HG03469 (cell line): ENCODE results near the gene MICALL1.

Experiments used
- ATAC-seq: cut with Tn5 transposase; IDR thresholded peaks from one replicate; pipeline ENCODE4 v1.9.1; 2021; ENCODE audit warnings: mild to moderate bottlenecking, moderate library complexity, moderate number of reproducible peaks; ENCODE audit not compliant: unreplicated experiment

MICALL1 gene

DNA sequence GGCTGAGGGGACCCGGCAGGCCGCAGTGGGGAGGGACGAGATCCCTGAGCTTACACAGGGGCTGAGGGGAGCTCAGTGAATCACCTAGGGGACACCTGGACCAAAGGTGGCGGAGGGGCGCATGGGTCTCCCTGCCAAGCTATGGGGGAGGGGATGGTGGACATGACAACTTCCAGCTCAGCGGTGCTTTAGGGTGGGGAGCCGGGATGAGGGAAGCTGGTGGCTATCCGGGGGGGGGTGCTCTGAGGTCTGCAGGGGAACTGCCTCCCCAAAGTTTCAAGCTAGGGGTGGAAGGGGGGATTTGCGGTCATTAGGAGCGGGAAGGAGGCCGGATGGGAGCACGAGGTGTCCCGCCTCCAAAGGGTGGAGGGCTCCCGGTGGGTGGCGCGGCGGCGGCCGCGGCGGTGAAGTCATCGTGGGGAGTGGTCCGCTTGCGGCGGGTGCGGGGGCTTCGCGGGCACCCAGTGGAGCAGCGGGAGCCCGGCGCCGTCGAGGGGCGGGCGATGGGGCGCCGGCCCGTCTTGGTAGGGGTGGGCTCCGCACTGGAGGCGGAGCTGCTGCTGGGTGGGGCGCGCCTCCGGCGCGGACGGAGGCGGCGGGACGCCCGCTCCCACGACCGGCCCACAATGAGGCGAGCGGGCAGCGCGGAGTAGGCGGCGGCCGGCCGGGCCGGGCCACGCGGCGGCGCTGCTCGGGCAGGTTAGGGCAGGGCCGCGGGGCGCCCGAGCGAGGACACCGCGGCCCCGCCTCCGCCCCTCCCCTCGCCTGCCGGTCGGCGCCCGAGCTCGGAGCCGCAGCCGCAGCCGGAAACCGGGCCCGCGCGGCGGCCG, at the start of gene MICALL1:
Gene MICALL1, plus strand, starts transcription at position 764 of the 830 bp plus-strand sequence. CDS start 126 bp downstream, outside the sequence.
- peak; percentile 46 for ATAC-seq

GRCh38 chr22:37860796-37861421, 45.2 kb upstream of the MICALL1 start:
- no peak for ATAC-seq

DNA sequence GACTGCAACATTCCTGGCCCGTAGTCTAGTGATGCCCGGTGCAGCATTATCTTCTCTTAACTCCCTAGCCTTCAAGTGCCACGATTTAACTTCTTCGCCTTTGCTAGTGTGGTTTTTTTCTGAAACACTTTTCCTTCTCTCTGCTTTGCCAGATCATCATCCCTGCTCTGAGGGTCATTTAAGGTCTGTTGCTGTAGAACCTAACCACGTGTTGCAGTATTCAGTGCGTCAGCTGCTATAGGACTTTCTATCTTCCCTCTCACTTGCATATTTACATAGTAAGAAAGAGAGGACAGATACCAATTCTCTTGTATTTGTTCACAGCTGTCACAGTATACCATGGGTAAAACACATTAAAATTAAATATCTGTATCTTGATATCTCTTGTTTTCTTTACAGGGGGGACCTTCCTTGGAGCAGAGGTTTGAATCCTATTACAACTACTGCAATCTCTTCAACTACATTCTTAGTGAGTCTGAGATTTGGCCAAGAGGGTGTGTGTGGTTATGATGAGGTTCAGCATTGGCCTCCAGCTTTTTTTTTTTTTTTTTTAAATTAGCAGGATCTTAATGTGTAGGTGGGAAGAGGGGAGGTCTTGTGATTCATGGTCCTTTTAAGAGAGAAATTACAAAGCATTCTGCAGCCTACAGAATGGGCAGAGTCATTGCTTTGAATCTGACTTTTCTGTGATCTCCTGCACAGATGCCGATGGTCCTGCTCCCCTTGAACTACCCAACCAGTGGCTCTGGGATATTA, 43.3 kb upstream of the MICALL1 start:
- no peak for ATAC-seq

DNA sequence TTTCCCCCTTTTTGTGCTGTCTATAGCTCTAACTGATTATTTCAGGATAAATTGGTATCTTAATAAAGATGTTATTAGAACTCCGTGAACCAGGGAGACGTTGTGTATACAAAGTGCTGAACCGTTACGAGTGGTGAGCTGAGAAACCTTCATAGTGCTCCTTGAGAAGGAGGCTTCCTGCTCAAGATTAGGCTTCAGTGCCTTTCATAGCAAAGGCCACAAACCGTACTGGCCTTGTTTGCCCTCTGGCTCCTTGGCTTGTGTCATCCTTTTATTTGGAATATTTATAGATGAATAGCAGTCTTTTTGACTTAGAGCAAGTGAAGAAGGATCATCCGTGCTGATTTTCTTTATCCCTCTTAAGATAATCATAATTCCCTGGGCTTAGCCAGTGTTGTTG, 40.6 kb upstream of the MICALL1 start:
- no peak for ATAC-seq

GRCh38 chr22:37870273-37870672, 35.8 kb upstream of the MICALL1 start:
- ATAC-seq = no peak

DNA sequence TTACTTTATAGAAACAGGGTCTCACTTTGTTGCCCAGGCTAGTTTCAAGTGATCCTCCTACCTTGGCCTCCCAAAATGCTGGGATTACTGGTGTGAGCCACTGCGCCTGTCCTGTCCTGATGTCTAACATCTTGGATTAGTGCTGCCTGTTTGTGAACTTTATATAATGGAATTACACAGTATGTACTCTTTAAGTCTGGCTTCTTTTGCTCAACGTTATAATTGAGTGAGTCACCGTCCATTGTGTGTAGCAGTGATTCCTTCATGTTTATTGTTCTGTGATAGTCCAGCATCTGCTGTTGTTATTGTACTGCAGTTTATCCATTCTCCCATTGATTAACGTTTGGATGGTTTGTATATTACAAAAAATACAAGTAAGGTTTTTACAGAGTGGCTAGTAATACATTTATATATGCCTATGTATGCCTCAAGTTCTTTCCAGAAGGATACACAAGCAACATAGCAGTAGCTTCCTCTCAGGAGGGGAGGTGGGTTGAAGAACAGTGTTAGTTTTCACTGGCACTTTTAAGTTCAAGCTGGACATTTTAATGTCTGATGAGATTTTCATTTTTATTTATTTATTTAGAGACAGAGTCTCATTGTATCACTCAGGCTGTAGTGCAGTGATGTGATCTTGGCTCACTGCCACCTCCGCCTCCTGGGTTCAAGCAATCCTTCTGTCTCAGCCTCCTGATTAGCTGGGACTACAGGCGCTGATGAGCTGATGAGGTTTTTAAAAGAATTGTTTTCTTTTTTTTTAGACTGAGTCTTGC, 25.2 kb upstream of the MICALL1 start:
- ATAC-seq = no peak

DNA sequence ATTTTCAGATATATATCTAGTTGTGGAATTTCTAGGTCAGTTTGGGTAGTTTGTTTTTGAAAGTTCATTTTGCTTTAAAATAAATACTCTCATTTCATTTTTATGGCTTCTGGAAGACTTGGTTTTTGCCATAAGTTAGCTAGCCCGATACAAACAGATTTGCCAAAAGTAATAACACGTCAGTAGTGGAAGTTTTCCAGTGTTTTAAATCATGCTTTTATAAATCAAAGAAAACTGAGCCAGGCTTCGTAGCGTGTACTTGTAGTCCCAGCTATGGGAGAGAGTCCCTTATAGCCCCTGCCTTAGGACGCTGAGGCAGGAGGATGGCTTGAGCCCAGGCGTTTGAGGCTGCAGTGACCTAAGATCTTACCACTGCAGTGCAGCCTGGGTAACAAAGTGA, 21.7 kb upstream of the MICALL1 start:
- ATAC-seq = no peak

DNA sequence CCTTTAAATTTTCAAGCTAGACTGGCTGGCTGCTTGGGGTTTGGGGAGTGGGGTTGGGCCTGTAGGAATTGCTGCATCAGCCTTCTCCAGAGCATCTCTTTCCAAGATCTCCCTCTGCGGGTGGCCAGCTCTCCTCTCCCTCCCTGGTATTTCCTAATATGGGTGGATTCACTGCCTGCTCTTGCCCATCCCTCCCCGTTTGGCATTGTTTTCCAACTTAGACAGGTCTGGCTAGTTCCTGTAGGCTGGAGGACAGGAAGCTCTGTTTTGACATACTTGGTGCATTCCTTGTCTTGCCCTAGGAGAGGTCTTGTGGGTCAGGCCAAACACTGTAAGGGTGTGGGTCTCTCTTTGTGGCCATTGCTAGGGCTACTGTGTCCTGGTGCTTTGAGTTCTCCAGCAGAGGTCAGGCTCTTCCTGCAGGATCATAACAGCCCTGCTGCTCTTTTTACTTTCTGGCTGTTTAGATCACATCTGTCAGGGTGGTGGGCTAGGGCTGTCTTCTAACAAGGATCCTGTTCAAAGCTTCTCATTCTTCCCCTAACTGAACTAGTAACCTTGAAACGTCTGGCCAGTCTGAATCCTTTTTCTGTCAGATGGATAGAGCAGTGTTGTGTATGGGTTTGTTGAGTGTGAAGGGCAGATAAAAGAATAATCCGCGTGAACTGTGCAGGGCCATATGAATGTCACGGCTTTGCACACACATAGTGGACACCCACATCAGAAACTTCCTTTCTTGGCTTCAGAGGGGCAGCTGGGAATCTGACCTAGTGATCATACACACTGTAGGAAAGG, 18.3 kb upstream of the MICALL1 start:
- ATAC-seq = no peak

DNA sequence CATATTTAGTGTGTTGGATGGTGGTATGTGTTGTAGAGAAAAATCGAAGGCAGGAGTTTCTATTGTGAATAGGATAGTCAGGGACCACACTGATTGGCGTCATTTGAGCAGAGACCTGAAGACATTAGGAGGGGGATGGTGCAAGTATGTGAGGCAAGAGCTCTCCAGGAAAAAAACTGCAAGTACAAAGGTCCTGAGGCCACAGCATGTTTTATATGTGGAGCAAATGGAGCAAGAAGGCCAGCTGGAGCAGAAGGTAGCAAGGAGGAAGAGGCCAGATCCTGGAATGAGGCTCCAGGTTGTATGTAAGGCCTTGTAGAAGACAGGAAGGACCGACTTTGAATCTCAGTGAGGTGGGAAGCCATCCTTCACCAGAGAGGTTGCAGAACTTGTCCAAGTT, 14.2 kb upstream of the MICALL1 start:
- ATAC-seq = no peak

DNA sequence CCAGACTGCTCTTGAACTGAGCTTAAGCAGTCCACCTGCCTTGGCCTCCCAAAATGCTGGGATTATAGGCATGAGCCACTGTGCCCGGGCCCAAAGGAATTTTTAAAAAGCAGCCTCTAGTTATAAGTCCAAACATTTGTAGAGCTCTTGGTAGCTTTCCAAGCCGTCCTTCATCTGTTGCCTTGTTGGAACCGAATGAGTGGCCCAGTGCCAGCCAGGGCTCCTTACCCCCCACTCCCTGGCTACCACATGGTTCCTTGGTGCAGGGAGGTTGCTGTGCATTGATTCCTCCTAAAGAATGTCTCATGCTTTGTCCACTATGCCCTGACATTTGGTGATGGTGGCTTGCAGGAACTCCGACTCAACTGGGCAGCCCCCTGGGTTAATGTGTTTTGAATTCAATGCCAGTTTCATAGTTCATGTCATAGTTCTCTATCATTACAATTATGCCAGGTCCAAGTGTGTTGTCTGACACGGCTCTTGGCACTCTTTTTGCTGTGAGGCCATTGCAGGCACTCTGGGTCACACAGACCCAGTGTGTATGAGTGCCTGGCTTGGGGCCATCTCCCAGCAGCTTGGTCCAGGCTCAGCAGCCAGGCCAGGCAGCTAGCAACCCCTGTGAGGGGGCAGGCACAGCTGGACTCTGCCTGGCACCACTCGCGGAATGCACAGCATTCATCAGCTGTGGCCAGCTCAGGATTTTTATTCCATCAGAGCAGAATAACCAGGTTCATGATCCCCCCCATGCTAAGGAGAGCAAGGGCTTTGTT, 13.3 kb upstream of the MICALL1 start:
- no peak for ATAC-seq

DNA sequence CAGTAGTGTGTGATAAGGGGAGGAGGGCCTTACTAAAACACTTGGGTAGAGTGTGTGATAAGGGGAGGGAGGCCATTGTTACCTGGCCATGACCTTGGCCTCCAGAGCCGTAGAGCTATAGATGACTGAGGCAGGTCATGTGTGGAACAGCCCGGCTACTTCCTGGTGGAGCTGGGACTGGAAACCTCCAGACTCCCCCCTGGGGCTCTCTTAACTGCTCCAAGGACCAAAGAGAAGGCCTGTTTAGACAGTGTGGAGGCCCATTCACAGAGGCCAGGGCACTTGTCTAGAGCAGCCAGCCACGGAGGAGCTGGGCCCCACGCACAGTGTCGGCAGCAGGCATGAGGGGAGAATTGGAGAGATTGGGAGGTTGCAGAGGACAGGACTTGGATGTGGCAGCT, 12.5 kb upstream of the MICALL1 start:
- no peak for ATAC-seq

- ATAC-seq = no peak
Observed at GRCh38 chr22:37894939-37895670, 11.0 kb upstream of the MICALL1 start.

- ATAC-seq = peak; percentile 48
Observed at GRCh38 chr22:37896181-37896592, 9.9 kb upstream of the MICALL1 start.

GRCh38 chr22:37896939-37897338, 9.2 kb upstream of the MICALL1 start:
- ATAC-seq = no peak

DNA sequence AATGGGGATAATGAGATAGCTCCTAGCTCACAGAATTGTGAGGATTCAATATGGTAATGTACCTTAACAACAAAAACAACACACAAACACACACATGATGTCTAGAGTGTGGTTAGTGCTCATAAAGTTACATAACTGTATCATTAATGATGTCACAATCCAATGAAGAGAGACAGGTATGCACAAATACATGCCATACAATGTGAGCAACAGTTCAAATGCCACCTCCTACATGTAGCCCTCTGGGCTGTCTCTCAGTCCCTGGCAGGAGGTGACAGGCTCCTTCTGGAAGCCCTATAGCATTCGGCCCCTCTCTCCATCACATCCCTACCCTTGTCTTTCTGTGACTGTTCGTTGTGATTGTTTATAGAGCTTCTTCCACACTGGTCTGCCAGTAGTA, 8.3 kb upstream of the MICALL1 start:
- no peak for ATAC-seq

DNA sequence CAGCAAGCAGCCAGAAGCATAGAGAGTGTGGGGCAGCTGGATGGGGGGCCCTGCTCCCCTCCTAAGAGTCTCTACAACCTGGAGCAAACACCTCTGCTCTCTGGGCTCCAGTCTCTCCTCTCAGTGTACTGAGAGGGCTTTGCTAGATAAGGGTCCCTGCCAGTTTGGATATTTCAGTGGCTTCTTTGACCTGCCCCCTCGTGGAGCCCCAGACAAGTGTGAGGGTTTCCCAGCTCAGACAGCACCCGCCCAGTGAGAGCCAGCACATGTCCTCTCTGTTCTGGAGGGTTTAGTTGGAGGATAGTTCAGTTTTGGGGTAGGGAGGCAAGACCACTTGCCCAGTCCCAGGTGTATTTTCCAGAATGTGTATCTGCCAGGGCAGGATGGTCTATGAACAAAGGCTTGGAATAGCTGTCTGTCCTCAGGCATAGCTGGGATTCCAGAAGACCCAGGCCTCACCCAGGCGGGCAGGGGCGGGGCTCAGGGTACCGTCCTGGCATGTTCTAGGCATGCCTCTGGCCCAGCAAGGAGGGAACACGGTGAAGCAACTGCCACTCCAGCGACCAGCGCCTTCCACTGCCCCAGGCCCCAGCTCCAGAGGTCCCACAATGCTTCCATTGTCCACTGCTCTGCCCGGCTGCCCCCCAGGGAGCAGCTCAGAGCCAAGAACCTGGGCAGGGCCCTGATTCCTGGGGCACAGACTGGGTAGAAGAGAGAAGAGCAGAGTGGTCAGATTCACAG, 7.5 kb upstream of the MICALL1 start:
- no peak for ATAC-seq

GRCh38 chr22:37904572-37905533, 1.2 kb upstream of the MICALL1 start:
- no peak for ATAC-seq
